ENCODE data around the gene AKR1C3. TPM values are rescaled to one million over a fixed set of nuclear protein-coding genes. Genes with fewer than 3 reads are reported as not detected.
"Not testable (repeated sequence)": the region's sequence is repeated elsewhere in the genome, so short reads cannot be mapped to it uniquely, and the experiment has no call there.

The AKR1C3 gene
- polyA plus RNA-seq, 1 donor from 2014 or later: 1.6 TPM

DNA sequence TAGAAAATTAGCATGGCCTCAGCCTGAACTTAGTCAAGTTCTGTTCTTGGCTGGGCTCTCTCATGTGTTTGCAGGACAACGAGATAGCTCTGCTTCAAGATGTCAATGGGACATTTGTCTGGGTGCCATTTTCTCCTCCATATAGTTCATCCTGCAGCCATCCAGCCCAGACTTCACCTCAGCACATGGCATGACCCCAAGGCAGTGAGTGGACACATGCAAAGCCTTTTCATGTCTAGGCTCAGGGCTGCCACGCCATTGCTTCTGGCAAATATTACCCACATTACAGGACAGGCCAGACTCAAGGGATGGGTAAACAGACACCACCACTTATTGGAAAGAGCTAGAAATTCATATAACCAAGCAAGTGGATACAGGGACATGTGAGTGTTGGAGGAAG lies 9.3 kb downstream of the AKR1C3 start:
- no peaks in the 10 kb centered on the region for H3K9me3 Mint-ChIP-seq
- no peak overlapping the region for H3K4me3 Mint-ChIP-seq
- no peaks in the 10 kb centered on the region for H3K36me3 Mint-ChIP-seq
- peak overlapping the region in 1 of 3 donors; percentile 48 for H3K27ac Mint-ChIP-seq
- H3K27me3 Mint-ChIP-seq: peaks cover 5% of the 10 kb centered on the region
- no peaks in the 10 kb centered on the region for H3K4me1 Mint-ChIP-seq

DNA sequence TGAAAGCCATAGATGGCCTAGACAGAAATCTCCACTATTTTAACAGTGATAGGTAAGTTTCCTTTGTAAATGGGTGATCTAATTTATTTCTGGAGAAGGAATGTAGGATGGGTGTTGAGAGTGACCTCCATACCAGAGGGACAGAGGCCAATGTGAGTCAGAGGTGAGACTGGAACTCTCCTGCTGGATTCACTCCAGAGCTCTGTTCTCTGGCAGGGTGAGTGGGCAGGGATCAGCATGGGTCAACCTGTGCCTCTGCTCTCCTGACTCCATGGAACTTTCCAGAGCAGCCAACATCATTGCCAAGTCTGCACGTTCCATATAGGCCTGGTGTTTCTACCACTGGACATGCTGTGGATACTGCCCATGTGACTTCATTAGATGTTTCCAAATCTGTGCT lies 11.4 kb downstream of the AKR1C3 start:
- Mint-ChIP-seq H3K27ac (no peak overlapping the region), H3K9me3 (peaks cover 0 to 1% (median 0%) of the 10 kb centered on the region in 3 donors), H3K4me3 (peak overlapping the region in 1 of 4 donors; percentile 48), H3K36me3 (no peaks in the 10 kb centered on the region), H3K27me3 (peaks cover 5% of the 10 kb centered on the region), H3K4me1 (no peaks in the 10 kb centered on the region)

DNA sequence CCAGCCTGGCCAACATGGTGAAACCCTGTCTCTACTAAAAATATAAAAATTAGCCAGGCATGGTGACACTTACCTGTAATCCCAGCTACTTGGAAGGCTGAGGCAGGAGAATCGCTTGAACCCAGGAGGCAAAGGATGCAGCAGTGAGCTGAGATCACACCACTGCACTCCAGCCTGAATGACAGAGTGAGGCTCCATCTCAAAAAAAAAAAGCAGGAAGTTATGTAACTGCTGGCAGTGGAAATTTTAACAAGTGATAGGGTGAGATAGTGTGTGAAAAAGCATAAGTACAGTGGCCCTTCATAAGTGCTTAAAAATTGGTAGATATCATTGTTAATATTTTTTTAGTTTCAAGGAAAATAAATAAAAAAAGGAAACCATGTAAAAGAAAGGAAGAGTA lies 12.3 kb downstream of the AKR1C3 start:
- Mint-ChIP-seq H3K36me3 (no peaks in the 10 kb centered on the region), H3K9me3 (peaks cover 0 to 3% (median 0%) of the 10 kb centered on the region in 3 donors), H3K27ac (no peak overlapping the region), H3K27me3 (peaks cover 5% of the 10 kb centered on the region), H3K4me1 (no peaks in the 10 kb centered on the region), H3K4me3 (no peak overlapping the region)

DNA sequence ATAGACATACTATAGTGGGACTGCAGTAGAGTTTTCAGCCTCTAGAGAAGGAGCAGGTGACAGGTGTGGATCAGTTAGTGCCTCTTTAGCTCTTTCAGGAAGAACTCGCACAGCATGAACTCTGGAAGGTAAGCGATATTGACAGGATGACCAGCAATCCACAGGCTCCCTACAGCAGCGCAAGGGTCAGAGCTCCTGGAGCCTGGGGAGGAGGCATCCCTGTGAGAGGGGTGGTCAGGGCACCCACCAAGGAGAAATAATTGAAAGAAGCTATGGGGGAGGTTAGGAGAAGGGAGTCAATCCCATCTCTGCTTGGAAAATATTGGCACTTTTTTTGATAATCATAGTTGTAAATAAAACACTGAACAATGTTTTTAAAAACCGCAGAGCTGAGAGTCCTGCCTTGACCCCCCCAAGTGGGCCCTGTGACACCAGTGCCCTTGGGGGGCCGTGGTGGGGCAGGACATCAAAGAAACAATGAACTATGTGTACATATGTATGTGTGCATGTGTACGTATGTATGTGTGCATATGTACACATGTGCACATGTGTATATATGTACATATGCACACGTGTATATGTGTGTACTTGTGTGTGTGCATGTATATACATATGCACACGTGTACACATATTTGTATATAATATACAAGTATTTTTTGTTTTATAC lies 13.8 kb downstream of the AKR1C3 start:
- no peak overlapping the region for H3K27ac Mint-ChIP-seq
- no peaks in the 10 kb centered on the region for H3K4me1 Mint-ChIP-seq
- peaks cover 5% of the 10 kb centered on the region for H3K27me3 Mint-ChIP-seq
- H3K36me3 Mint-ChIP-seq: no peaks in the 10 kb centered on the region
- peaks cover 0 to 7% (median 2%) of the 10 kb centered on the region in 3 donors for H3K9me3 Mint-ChIP-seq
- no peak overlapping the region for H3K4me3 Mint-ChIP-seq

DNA sequence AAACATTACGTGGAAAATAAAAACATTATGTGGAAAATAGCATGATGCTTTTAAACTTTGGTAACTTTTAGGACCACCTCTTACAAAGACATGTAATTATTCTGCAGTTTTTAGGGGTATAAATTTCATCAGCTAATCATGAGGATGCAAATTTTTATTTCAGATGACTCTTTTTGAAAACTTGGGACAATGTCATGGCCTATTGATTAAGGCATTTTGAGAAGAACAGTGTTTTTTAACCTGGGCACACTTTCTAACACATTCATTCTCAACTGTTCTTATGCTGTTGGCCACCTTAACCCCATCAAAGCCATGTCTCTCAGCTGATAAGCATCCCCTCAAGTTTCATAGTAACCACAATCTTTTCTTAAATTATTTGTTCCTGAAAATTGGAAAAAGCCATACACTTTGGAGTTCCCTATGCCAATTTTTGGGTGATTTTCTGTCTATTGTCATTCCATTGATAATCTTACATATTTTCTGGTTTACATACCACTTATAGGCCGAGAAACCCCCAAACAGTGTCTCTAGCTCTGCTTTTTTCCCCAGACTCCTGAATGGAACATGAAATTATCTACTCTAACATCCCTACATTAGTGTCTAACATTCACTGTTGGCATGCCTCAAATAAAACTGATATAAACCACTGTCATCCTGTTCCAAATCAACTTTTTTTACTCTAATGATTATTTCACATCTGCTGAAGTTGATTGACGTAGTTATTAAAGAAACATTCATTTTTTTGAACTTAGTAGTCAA lies 14.6 kb downstream of the AKR1C3 start:
- Mint-ChIP-seq H3K4me3 (no peak overlapping the region), H3K36me3 (no peaks in the 10 kb centered on the region), H3K27me3 (peaks cover 3% of the 10 kb centered on the region), H3K4me1 (no peaks in the 10 kb centered on the region), H3K9me3 (peaks cover 0 to 7% (median 4%) of the 10 kb centered on the region in 3 donors), H3K27ac (no peak overlapping the region)

DNA sequence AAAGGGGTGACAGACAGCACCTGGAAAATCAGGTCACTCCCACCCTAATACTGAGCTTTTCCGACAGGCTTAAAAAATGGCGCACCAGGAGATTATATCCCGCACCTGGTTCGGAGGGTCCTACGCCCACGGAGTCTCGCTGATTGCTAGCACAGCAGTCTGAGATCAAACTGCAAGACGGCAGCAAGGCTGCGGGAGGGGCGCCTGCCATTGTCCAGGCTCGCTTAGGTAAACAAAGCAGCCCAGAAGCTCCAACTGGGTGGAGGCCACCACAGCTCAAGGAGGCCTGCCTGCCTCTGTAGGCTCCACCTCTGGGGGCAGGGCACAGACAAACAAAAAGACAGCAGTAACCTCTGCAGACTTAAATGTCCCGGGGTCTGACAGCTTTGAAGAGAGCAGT lies 15.6 kb downstream of the AKR1C3 start:
- not testable (repeated sequence) for H3K27me3 Mint-ChIP-seq, H3K36me3 Mint-ChIP-seq, H3K4me1 Mint-ChIP-seq, H3K27ac Mint-ChIP-seq, H3K9me3 Mint-ChIP-seq
- H3K4me3 Mint-ChIP-seq: peak overlapping the region in 1 of 4 donors; percentile 22

DNA sequence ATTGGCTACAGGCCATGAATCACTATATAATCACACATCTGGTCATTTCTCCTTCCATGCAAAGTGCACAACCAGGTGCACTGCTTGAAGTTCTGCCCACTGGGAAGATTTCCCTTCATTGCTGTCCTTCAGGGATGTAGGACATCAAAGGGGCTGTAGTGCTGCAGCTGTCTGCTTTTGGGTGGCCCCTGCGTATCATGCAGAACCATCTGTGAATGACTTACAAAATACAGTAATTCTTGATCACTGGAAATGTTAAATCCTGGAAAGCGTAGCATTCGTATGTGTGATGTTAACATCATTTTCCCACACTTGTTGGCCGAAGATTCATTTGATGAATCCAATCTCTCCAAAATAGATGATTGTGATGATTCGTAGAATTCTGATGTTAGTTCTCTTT lies 22.4 kb downstream of the AKR1C3 start:
- no peaks in the 10 kb centered on the region for H3K4me1 Mint-ChIP-seq
- peaks cover 1% of the 10 kb centered on the region for H3K36me3 Mint-ChIP-seq
- peaks cover 4 to 10% (median 8%) of the 10 kb centered on the region in 3 donors for H3K9me3 Mint-ChIP-seq
- no peak overlapping the region for H3K27ac Mint-ChIP-seq
- peaks cover 2% of the 10 kb centered on the region for H3K27me3 Mint-ChIP-seq
- peak overlapping the region in 1 of 4 donors; percentile 22 for H3K4me3 Mint-ChIP-seq

DNA sequence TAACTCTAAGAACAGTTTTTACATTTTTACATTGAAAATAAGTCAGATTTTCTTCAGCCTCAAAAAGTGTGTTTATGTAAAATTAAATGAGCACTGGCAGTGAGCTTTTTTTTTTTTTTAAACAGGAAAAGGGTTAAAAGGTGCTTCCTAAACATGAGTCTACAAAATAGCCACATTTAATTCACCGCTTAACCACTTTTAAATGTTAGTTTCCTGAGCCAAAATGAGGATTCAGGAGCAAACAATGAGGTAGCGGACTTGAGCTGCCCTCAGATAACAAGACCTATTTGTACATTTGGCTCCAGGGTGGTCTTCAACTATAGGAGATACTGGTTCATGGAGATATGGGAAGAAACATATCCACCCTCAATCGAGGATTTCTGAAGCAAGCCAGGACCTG lies 22.8 kb downstream of the AKR1C3 start:
- no peak overlapping the region for H3K4me3 Mint-ChIP-seq

DNA sequence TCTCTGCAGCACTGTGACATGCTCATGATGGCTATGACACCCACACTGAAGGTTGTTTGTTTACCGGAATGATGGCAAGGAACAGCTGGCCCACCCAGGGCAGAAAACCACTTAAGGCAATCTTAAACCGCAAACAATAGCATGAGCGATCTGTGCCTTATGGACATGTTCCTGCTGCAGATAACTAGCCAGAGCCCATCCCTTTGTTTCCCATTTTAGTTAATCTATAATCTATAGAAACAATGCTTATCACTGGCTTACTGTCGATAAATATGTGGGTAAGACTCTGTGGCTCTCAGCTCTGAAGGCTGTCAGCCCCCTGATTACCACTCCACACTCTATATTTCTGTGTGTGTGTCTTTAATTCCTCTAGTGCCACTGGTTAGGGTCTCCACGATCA lies 25.8 kb downstream of the AKR1C3 start:
- H3K4me3 Mint-ChIP-seq, H3K36me3 Mint-ChIP-seq, H3K27ac Mint-ChIP-seq, H3K27me3 Mint-ChIP-seq, H3K9me3 Mint-ChIP-seq, H3K4me1 Mint-ChIP-seq: not testable (repeated sequence)

More for the DNA sequence above, 22.8 kb downstream of the AKR1C3 start:
- H3K4me1 Mint-ChIP-seq: no peaks in the 10 kb centered on the region
- H3K27me3 Mint-ChIP-seq: peaks cover 2% of the 10 kb centered on the region
- H3K9me3 Mint-ChIP-seq: peaks cover 4 to 10% (median 8%) of the 10 kb centered on the region in 3 donors
- peaks cover 1% of the 10 kb centered on the region for H3K36me3 Mint-ChIP-seq
- peak overlapping the region in 1 of 3 donors; percentile 27 for H3K27ac Mint-ChIP-seq

DNA sequence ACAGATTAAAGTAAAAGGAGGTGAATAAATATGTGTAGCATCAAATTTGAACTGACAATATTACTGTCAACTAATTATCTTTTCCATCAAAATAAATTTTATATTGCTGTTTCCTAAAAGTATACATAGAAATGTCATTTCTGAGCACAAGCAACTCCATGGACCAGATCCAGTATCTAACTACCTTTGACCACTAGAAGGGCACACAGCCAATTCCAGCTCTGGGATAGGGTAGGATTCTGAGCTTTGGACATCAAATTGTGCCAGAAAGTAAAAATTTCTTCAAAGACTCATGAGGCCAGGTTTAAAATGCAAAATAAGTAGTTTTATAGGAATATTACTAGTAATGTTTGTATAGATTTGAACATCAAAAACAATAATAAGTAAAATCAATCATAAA lies 29.7 kb downstream of the AKR1C3 start:
- no peaks in the 10 kb centered on the region for H3K36me3 Mint-ChIP-seq
- peaks cover 4 to 16% (median 15%) of the 10 kb centered on the region in 3 donors for H3K9me3 Mint-ChIP-seq

DNA sequence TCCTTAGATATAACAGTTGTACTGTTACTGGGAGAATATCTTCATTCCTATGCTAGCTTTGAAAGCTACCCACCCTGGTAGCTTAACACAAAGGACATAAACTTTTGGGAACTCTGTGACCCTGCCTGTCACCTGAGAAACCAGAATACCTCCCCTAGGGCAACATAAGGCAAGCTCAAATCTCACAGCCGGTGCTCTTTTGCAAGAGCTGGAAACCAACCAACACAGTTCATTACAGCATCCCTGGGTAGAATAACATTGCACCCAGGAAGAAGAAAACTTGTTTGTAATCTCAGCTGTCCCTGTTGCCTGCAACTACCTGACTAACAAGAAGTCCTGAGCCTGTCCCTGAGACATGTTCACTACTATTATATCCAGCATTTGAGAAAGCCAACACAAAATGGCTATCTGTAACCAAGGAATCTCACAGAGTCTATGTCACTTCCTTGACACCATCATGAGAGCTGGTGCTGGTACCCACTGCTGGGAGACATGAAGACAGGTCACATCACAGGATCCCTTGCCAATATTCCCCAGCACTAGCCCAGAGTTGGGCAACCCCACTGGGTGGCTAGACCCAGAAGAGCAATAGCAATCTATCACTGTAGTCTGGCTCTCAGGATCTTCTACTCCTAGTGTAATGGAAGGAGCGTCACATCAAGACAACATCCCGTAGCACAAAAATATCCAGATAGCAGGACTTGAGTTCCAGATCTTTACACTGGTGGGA lies 31.3 kb downstream of the AKR1C3 start:
- Mint-ChIP-seq H3K9me3 (peaks cover 4 to 12% (median 11%) of the 10 kb centered on the region in 3 donors), H3K4me3 (no peak overlapping the region), H3K27ac (no peak overlapping the region), H3K36me3 (no peaks in the 10 kb centered on the region), H3K27me3 (no peaks in the 10 kb centered on the region), H3K4me1 (no peaks in the 10 kb centered on the region)

More for the DNA sequence above, 29.7 kb downstream of the AKR1C3 start:
- Mint-ChIP-seq H3K27me3 (no peaks in the 10 kb centered on the region), H3K27ac (no peak overlapping the region), H3K4me1 (no peaks in the 10 kb centered on the region), H3K4me3 (no peak overlapping the region)

DNA sequence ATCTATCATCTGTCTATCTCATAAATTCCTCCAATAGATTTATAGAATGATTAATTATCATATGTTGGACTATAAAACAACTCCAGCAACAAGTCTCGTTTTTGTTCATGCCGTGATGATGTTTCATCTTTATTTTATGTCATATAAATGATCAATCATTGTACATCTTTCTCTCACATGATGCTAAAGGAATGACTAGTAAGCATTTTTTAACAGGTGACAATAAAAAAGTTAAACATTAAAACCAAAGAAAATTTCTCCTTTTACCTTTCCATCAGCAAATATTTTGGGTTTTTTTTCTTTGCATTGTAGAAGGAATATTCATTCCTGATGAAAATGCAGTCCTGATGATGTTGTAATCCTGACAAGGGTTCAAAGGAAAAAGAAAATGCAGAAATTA lies 41.4 kb downstream of the AKR1C3 start:
- H3K4me1 Mint-ChIP-seq: no peaks in the 10 kb centered on the region
- no peak overlapping the region for H3K27ac Mint-ChIP-seq
- no peaks in the 10 kb centered on the region for H3K27me3 Mint-ChIP-seq
- no peak overlapping the region for H3K4me3 Mint-ChIP-seq
- peaks cover 6 to 19% (median 17%) of the 10 kb centered on the region in 3 donors for H3K9me3 Mint-ChIP-seq
- H3K36me3 Mint-ChIP-seq: no peaks in the 10 kb centered on the region

DNA sequence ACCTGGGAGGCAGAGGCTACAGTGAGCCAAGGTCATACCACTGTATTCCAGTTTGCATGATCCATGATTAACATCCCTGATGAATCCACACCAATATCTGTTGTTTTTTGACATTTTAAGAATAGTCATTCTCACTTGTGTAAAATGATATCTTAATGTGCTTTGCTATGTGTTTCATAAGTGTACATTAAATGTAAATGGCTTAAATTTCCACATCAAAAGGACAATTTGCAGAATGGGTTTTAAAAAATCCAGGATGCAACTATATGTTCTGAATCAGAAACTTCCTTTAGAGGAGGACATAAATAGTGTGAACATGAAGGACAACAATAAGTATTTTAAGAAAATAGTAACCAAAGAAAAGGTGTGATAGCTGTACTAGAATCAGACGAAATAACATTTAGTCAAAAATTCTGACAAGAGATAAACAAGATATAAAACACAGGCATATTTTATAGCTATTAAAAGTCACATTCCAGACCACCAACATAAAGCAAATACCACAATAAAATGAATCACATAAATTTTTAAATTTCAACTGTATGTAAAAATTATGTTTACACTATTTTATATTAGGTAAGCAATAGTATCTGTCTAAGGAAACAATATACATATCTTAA lies 42.4 kb downstream of the AKR1C3 start:
- Mint-ChIP-seq H3K4me1 (no peaks in the 10 kb centered on the region), H3K27ac (no peak overlapping the region), H3K4me3 (no peak overlapping the region), H3K36me3 (no peaks in the 10 kb centered on the region), H3K27me3 (no peaks in the 10 kb centered on the region), H3K9me3 (peaks cover 6 to 19% (median 17%) of the 10 kb centered on the region in 3 donors)

DNA sequence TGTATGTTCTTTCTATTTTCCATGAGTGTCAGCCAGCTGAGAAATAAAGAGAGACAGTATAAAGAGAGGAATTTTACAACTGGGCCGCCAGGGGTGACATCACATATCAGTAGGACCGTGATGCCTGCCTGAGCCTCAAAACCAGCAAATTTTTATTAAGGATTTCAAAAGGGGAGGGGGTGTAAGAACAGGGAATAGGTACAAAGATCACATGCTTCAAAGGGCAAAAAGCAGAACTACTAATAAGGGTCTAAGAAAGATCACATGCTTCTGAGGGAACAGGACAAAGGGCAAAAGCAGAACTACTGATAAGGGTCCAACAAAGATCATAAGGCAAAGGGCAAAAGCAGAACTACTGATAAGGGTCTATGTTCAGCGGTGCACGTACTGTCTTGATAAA lies 43.5 kb downstream of the AKR1C3 start:
- not testable (repeated sequence) for H3K27me3 Mint-ChIP-seq, H3K27ac Mint-ChIP-seq, H3K4me1 Mint-ChIP-seq, H3K4me3 Mint-ChIP-seq, H3K36me3 Mint-ChIP-seq
- H3K9me3 Mint-ChIP-seq: peaks cover 6 to 22% (median 19%) of the 10 kb centered on the region in 3 donors

DNA sequence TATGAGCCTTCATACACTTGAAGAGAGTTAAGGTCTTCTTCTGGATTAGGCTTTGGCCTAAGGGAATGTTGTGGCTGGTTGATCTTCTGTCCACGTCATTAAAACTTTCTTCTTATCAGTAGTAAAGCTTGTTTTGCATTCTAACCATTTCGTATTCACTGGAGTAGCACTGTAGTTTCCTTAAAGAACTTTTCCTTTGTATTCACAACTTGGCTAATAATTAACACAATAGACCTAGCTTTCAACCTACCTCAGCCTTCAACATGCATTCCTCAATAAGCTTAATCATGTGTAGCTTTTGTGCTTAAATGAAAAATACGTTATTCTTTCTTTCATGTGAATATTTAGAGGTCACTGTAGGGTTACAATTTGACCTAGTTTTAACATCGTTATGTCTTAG lies 48.0 kb downstream of the AKR1C3 start:
- Mint-ChIP-seq H3K27ac (no peak overlapping the region), H3K27me3 (no peaks in the 10 kb centered on the region), H3K4me1 (no peaks in the 10 kb centered on the region), H3K4me3 (no peak overlapping the region), H3K9me3 (peaks cover 9 to 17% (median 10%) of the 10 kb centered on the region in 3 donors), H3K36me3 (no peaks in the 10 kb centered on the region)
